ENCODE results near the gene GGA2. TPM values are rescaled to one million over a fixed set of nuclear protein-coding genes. Genes with fewer than 3 reads are reported as not detected.

GGA2 gene
- total RNA-seq, result 10 to 100 TPM; 21.7 to 51.8 (median 36.9) TPM

- Histone ChIP-seq H3K4me3 (peak within 1 kb of the TSS; percentile 56 to 100 (median 90)), H3K36me3 (no peaks in the 10 kb centered on the region), H3K27me3 (no peaks in the 10 kb centered on the region), H3K4me1 (peaks cover 0 to 30% (median 18%) of the 10 kb centered on the region in 4 donors), H3K9me3 (no peaks in the 10 kb centered on the region), H3K27ac (peak within 1 kb of the TSS; percentile 82 to 94 (median 91))
- TF ChIP-seq POLR2A (IDR thresholded peaks at IDR 0.05) (peak; percentile 67), EP300 (IDR thresholded peaks at IDR 0.05; ENCODE audit: low read depth) (no peak), POLR2AphosphoS5 (IDR thresholded peaks at IDR 0.05) (peak; percentile 94 to 96 (median 95)), CTCF (IDR thresholded peaks at IDR 0.05) (no peak)
- DNase-seq, result peak; percentile 88
- WGBS, 2 donors (ENCODE audit: low coverage in 1 of 2), result 0 to 1% methylated on average over 10 to 47 of the region's 71 CpGs
- in situ Hi-C loops (cut with MboI; ENCODE audit: low pct_ligation_motif_present in 1 of 4, low pct_unique_long_range_greater_than_20kb in 1 of 4, low sequenced_read_pairs in 3 of 4) (no loop called here), intact Hi-C loops (cut with DNase I; ENCODE audit: low total_unique reads) (no loop called here)
Measured at GRCh38 chr16:23510164-23510914, at the start of gene GGA2. TSS of gene GGA2 (minus strand) at chr16:23510494. CDS start at chr16:23510411, 83 bp downstream.

GRCh38 chr16:23557779-23558702 is 47.7 kb upstream of the GGA2 start:
- Histone ChIP-seq H3K4me1 (peaks cover 11 to 30% (median 19%) of the 10 kb centered on the region in 4 donors), H3K27me3 (no peaks in the 10 kb centered on the region), H3K4me3 (peak overlapping the region; percentile 87 to 98 (median 92)), H3K27ac (peak overlapping the region; percentile 87 to 93 (median 93)), H3K9me3 (no peaks in the 10 kb centered on the region), H3K36me3 (peaks cover 0 to 13% (median 5%) of the 10 kb centered on the region in 4 donors)
- in situ Hi-C loops (cut with MboI; ENCODE audit: low pct_ligation_motif_present in 1 of 4, low pct_unique_long_range_greater_than_20kb in 1 of 4, low sequenced_read_pairs in 3 of 4) (no loop called here), intact Hi-C loops (cut with DNase I; ENCODE audit: low total_unique reads) (no loop called here)
- peak; percentile 29 for DNase-seq
- no peak for TF ChIP-seq POLR2A (IDR thresholded peaks at IDR 0.05)
- peak in 1 of 3 donors; percentile 8 for TF ChIP-seq POLR2AphosphoS5 (IDR thresholded peaks at IDR 0.05)
- TF ChIP-seq EP300 (IDR thresholded peaks at IDR 0.05; ENCODE audit: low read depth), result no peak
- 0 to 2% methylated on average over 1 to 37 of the region's 60 CpGs for WGBS, 2 donors (ENCODE audit: low coverage in 1 of 2)

- intact Hi-C loops (cut with DNase I; ENCODE audit: low total_unique reads) (no loop called here), in situ Hi-C loops (cut with MboI; ENCODE audit: low pct_ligation_motif_present in 1 of 4, low pct_unique_long_range_greater_than_20kb in 1 of 4, low sequenced_read_pairs in 3 of 4) (no loop called here)
- Histone ChIP-seq H3K27me3 (no peaks in the 10 kb centered on the region), H3K4me3 (peak within 1 kb of the TSS; percentile 87 to 98 (median 92)), H3K4me1 (peaks cover 11 to 30% (median 19%) of the 10 kb centered on the region in 4 donors), H3K36me3 (peaks cover 0 to 4% (median 2%) of the 10 kb centered on the region in 4 donors), H3K9me3 (no peaks in the 10 kb centered on the region), H3K27ac (peak within 1 kb of the TSS; percentile 87 to 93 (median 93))
- 2% methylated on average over 44 of the region's 65 CpGs; no CpG with 5 or more reads in 1 of the 2 donors for WGBS, 2 donors (ENCODE audit: low coverage in 1 of 2)
- no peak for TF ChIP-seq EP300 (IDR thresholded peaks at IDR 0.05; ENCODE audit: low read depth)
- peak; percentile 57 to 59 (median 58) for TF ChIP-seq POLR2AphosphoS5 (IDR thresholded peaks at IDR 0.05)
- TF ChIP-seq CTCF (IDR thresholded peaks at IDR 0.05), result peak; percentile 85 to 99 (median 96)
- TF ChIP-seq POLR2A (IDR thresholded peaks at IDR 0.05), result no peak
- peak; percentile 99 for DNase-seq
Measured at GRCh38 chr16:23556881-23557778, 46.8 kb upstream of the GGA2 start, which contains the start of the genes EARS2 and UBFD1. TSS of gene EARS2 (minus strand) at chr16:23557350. CDS start at chr16:23557343, 7 bp downstream. TSS of gene UBFD1 (plus strand) at chr16:23557727. CDS start at chr16:23557743, 16 bp downstream.

GRCh38 chr16:23554536-23554935 is 44.2 kb upstream of the GGA2 start:
- H3K36me3 ChIP-seq, result peaks cover 0 to 22% (median 9%) of the 10 kb centered on the region in 4 donors
- H3K27me3 ChIP-seq, result no peaks in the 10 kb centered on the region
- DNase-seq, result no peak
- H3K4me1 ChIP-seq, result peaks cover 11 to 23% (median 19%) of the 10 kb centered on the region in 4 donors
- intact Hi-C loops (cut with DNase I; ENCODE audit: low total_unique reads), result no loop called here
- TF ChIP-seq POLR2AphosphoS5 (IDR thresholded peaks at IDR 0.05), result no peak
- WGBS, 2 donors (ENCODE audit: low coverage in 1 of 2), result 79 to 86% methylated on average over 2 to 3 of the region's 3 CpGs
- no peak overlapping the region for H3K4me3 ChIP-seq
- in situ Hi-C loops (cut with MboI; ENCODE audit: low pct_ligation_motif_present in 1 of 4, low pct_unique_long_range_greater_than_20kb in 1 of 4, low sequenced_read_pairs in 3 of 4), result no loop called here
- no peaks in the 10 kb centered on the region for H3K9me3 ChIP-seq
- H3K27ac ChIP-seq, result no peak overlapping the region
